ENCODE measurements around the gene THOP1.

- TF ChIP-seq CTCF (IDR thresholded peaks at IDR 0.05; ENCODE audit: insufficient read depth, low read length) (no peak), REST (IDR thresholded peaks at IDR 0.05; ENCODE audit: insufficient replicate concordance, low read depth) (no peak), POLR2AphosphoS5 (IDR thresholded peaks at IDR 0.05; ENCODE audit: low read depth) (no peak), GABPA (IDR thresholded peaks at IDR 0.05; ENCODE audit: low read depth) (no peak), SPI1 (IDR thresholded peaks at IDR 0.05; ENCODE audit: borderline replicate concordance, low read depth) (no peak)
Observed at GRCh38 chr19:2854849-2855248, 69.5 kb downstream of the THOP1 start.

All from HL-60 (cell line).